Endothelial cell (in vitro differentiated cells): ENCODE results near the gene SPDEF. TPM values are rescaled to one million over a fixed set of nuclear protein-coding genes. Genes with fewer than 3 reads are reported as not detected.

Source experiments
- DNase-seq: peaks from one replicate; pipeline ENCODE4 v3.0.0; 2021; ENCODE audit warnings: low spot score
- H3K27ac Mint-ChIP-seq: one replicate; pipeline ENCODE4 v1.8.0; 2021; ENCODE audit warnings: mixed read lengths, inconsistent platforms; ENCODE audit not compliant: unreplicated experiment
- H3K27me3 Mint-ChIP-seq: one replicate; pipeline ENCODE4 v1.8.0; 2021; ENCODE audit warnings: mild to moderate bottlenecking, moderate library complexity, mixed read lengths, inconsistent platforms; ENCODE audit not compliant: unreplicated experiment
- H3K36me3 Mint-ChIP-seq: one replicate; pipeline ENCODE4 v1.8.0; 2021; ENCODE audit warnings: mild to moderate bottlenecking, low read depth, mixed read lengths, inconsistent platforms; ENCODE audit not compliant: unreplicated experiment
- H3K4me1 Mint-ChIP-seq: one replicate; pipeline ENCODE4 v1.8.0; 2021; ENCODE audit warnings: mild to moderate bottlenecking, mixed read lengths, inconsistent platforms; ENCODE audit not compliant: unreplicated experiment
- H3K4me3 Mint-ChIP-seq: one replicate; pipeline ENCODE4 v1.8.0; 2021; ENCODE audit warnings: mild to moderate bottlenecking, mixed read lengths, inconsistent platforms; ENCODE audit not compliant: unreplicated experiment
- H3K9me3 Mint-ChIP-seq: one replicate; pipeline ENCODE4 v1.8.0; 2021; ENCODE audit warnings: mixed read lengths, inconsistent platforms; ENCODE audit not compliant: unreplicated experiment
- total RNA-seq: library from RNA; stranded (reverse); fragmentation: NEBNext Ultra II Directional; extraction: Animal tissue kit (Norgen Biotek cat#: 25700); gene quantifications from one replicate; pipeline ENCODE4 v1.2.1, GENCODE V29; 2021; ENCODE audit not compliant: unreplicated experiment
- TF ChIP-seq, protein P1 (sequence below): fragments of 200-600 bp; sonication (generic); IDR thresholded peaks from one replicate; pipeline ENCODE4 v1.5.0; 2021; ENCODE audit warnings: antibody characterized with exemption; ENCODE audit not compliant: unreplicated experiment

SPDEF gene
- total RNA-seq, 1 donor from 2014 or later, result not detected

GRCh38 chr6:34524971-34525370 lies 31.2 kb downstream of the SPDEF start:
- Mint-ChIP-seq H3K4me3 (no peak overlapping the region), H3K27ac (no peak overlapping the region), H3K9me3 (no peaks in the 10 kb centered on the region), H3K36me3 (no peaks in the 10 kb centered on the region), H3K4me1 (peaks cover 3% of the 10 kb centered on the region), H3K27me3 (peaks cover 5% of the 10 kb centered on the region)
- no peak for DNase-seq
- TF ChIP-seq, protein P1, sequence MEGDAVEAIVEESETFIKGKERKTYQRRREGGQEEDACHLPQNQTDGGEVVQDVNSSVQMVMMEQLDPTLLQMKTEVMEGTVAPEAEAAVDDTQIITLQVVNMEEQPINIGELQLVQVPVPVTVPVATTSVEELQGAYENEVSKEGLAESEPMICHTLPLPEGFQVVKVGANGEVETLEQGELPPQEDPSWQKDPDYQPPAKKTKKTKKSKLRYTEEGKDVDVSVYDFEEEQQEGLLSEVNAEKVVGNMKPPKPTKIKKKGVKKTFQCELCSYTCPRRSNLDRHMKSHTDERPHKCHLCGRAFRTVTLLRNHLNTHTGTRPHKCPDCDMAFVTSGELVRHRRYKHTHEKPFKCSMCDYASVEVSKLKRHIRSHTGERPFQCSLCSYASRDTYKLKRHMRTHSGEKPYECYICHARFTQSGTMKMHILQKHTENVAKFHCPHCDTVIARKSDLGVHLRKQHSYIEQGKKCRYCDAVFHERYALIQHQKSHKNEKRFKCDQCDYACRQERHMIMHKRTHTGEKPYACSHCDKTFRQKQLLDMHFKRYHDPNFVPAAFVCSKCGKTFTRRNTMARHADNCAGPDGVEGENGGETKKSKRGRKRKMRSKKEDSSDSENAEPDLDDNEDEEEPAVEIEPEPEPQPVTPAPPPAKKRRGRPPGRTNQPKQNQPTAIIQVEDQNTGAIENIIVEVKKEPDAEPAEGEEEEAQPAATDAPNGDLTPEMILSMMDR, result no peak

- Mint-ChIP-seq H3K27ac (no peak overlapping the region), H3K4me1 (peaks cover 3% of the 10 kb centered on the region), H3K4me3 (no peak overlapping the region), H3K9me3 (no peaks in the 10 kb centered on the region), H3K27me3 (peaks cover 5% of the 10 kb centered on the region), H3K36me3 (no peaks in the 10 kb centered on the region)
- DNase-seq, result no peak
- TF ChIP-seq, protein P1, result no peak
These were observed 31.6 kb downstream of the SPDEF start for GRCh38 chr6:34524499-34524898.

DNA sequence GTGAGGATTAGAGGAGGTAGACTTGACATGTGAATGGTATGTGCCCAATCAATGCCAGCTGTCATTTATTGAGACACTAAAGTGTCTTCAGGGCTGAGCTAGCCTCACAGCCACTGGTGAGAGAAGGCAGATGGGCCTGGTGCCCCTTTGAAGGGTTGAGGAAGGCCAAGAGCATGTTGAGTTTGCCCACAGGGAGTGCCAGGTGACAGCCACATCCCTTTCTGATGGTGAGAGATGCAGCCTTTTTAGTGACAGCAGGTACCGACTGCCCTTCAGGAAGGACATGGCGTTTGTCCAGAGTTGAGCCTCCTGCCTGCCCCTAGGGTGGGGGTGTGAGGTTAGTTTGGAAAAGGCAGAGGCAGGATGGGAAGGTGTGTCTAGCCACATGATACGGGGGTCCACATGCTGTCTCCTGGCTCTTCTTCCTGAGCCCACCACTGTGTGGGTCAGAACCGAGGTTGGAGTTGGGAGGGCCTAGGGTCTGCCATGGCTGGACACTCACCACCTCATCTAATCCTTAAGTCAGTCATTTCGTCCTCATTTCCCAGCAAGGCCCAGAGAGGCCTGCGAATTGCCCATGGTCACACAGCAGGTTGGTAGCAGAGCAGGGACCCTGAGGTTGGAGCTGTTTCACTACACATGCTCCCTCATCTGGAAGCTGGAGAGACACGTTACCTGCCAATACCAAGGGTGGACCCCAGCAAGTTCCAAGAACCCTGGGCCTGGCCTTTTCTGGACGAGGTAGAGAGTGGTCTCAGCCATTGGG lies 32.5 kb downstream of the SPDEF start:
- TF ChIP-seq, protein P1, result no peak
- Mint-ChIP-seq H3K36me3 (no peaks in the 10 kb centered on the region), H3K9me3 (no peaks in the 10 kb centered on the region), H3K27ac (no peak overlapping the region), H3K4me1 (peaks cover 3% of the 10 kb centered on the region), H3K4me3 (no peak overlapping the region), H3K27me3 (peaks cover 6% of the 10 kb centered on the region)
- DNase-seq, result no peak

- no peak overlapping the region for H3K27ac Mint-ChIP-seq
- H3K36me3 Mint-ChIP-seq, result no peaks in the 10 kb centered on the region
- no peak overlapping the region for H3K4me3 Mint-ChIP-seq
- peaks cover 3% of the 10 kb centered on the region for H3K4me1 Mint-ChIP-seq
- peaks cover 3% of the 10 kb centered on the region for H3K27me3 Mint-ChIP-seq
- no peaks in the 10 kb centered on the region for H3K9me3 Mint-ChIP-seq
- TF ChIP-seq, protein P1, result no peak
- DNase-seq, result no peak
These were observed 33.4 kb downstream of the SPDEF start for GRCh38 chr6:34522761-34523160.

GRCh38 chr6:34521463-34522285 lies 34.5 kb downstream of the SPDEF start:
- Mint-ChIP-seq H3K9me3 (no peaks in the 10 kb centered on the region), H3K36me3 (no peaks in the 10 kb centered on the region), H3K27ac (no peak overlapping the region), H3K27me3 (peaks cover 4% of the 10 kb centered on the region), H3K4me3 (no peak overlapping the region), H3K4me1 (peaks cover 3% of the 10 kb centered on the region)
- TF ChIP-seq, protein P1, result no peak
- DNase-seq, result no peak
